OCI-LY7 (cell line): ENCODE data around the gene SH3PXD2A. TPM values are rescaled to one million over a fixed set of nuclear protein-coding genes. Genes with fewer than 3 reads are reported as not detected.

Experiments used
- BruUV-seq: library from RNA; stranded (reverse); fragments of 400-500 nt; replicated peaks from 2 replicates; lab custom pipeline; 2021; lab: Mats Ljungman, UMichigan
- CTCF ChIA-PET: fragments of 300-600 bp; sonication (Branson Sonifier 250); formaldehyde crosslinking; loops from one replicate; lab custom pipeline; 2022; ENCODE audit warnings: antibody characterized with exemption; ENCODE audit not compliant: unreplicated experiment; lab: Charles Lee
- POLR2A ChIA-PET: fragments of 300-600 bp; sonication (Branson Sonifier 250); formaldehyde crosslinking; loops from one replicate; lab custom pipeline; 2022; ENCODE audit warnings: antibody characterized with exemption; lab: Charles Lee
- DNase-seq: peaks from one replicate; pipeline ENCODE4 v3.0.0-alpha.2; 2015; ENCODE audit warnings: low spot score
- H2AFZ ChIP-seq: fragments of 200-600 bp; sonication (generic), shearing (Covaris generic); 2 replicates; pipeline ENCODE4 v1.6.1; 2014; ENCODE audit warnings: mild to moderate bottlenecking, antibody characterized with exemption, low read length, moderate library complexity
- H3K27ac ChIP-seq: fragments of 200-600 bp; sonication (generic); 2 replicates; pipeline ENCODE4 v1.5.1; 2014; ENCODE audit warnings: mixed run types, low read depth, mild to moderate bottlenecking, moderate library complexity, low read length, inconsistent platforms; ENCODE audit not compliant: poor library complexity, severe bottlenecking
- H3K36me3 ChIP-seq: fragments of 200-600 bp; sonication (generic); 2 replicates; pipeline ENCODE4 v1.6.1; 2014; ENCODE audit warnings: mild to moderate bottlenecking, antibody characterized with exemption, low read length, moderate library complexity, mixed read lengths; ENCODE audit not compliant: insufficient read depth
- H3K4me1 ChIP-seq: fragments of 200-600 bp; sonication (generic); 2 replicates; pipeline ENCODE4 v1.5.1; 2014; ENCODE audit warnings: mild to moderate bottlenecking, low read length; ENCODE audit not compliant: insufficient read depth, poor library complexity, severe bottlenecking
- H3K4me2 ChIP-seq: fragments of 200-600 bp; sonication (generic); 2 replicates; pipeline ENCODE4 v1.6.1; 2014; ENCODE audit warnings: mild to moderate bottlenecking, low read length
- H3K4me3 ChIP-seq: fragments of 200-600 bp; sonication (generic); 2 replicates; pipeline ENCODE4 v1.5.1; 2014; ENCODE audit warnings: mild to moderate bottlenecking, low read depth, low read length; ENCODE audit not compliant: poor library complexity, severe bottlenecking
- H3K79me2 ChIP-seq: fragments of 200-600 bp; sonication (generic); 2 replicates; pipeline ENCODE4 v1.6.1; 2016; ENCODE audit warnings: low read depth, mild to moderate bottlenecking, low read length, moderate library complexity, mixed read lengths; ENCODE audit not compliant: insufficient read depth
- H3K9me2 ChIP-seq: fragments of 200-600 bp; sonication (generic); 2 replicates; pipeline ENCODE4 v1.6.1; 2016; ENCODE audit warnings: mild to moderate bottlenecking, low read length, mixed read lengths; ENCODE audit not compliant: insufficient read depth
- H3K9me3 ChIP-seq: fragments of 200-600 bp; sonication (generic); 2 replicates; pipeline ENCODE4 v1.6.1; 2014; ENCODE audit warnings: mild to moderate bottlenecking, mixed run types, low read length, mixed read lengths
- H4K20me1 ChIP-seq: fragments of 200-600 bp; sonication (generic); 2 replicates; pipeline ENCODE4 v1.6.1; 2014; ENCODE audit warnings: mild to moderate bottlenecking, antibody characterized with exemption, low read length, moderate library complexity, mixed read lengths; ENCODE audit not compliant: insufficient read depth
- EZH2phosphoT487 ChIP-seq: fragments of 200-600 bp; sonication (generic); IDR thresholded peaks from 2 replicates; pipeline ENCODE4 v1.6.1; 2018; ENCODE audit warnings: low read depth, borderline replicate concordance, mild to moderate bottlenecking, mixed run types, antibody characterized with exemption, low read length, moderate library complexity, mixed read lengths
- intact Hi-C: fragments of 100-400 bp; cut with micrococcal nuclease; formaldehyde crosslinking; loops from one replicate; pipeline ENCODE4 v1.10.0; 2022; ENCODE audit not compliant: unreplicated experiment
- total RNA-seq, 2 experiments: library from RNA; depleted of rRNA in 1 of 2; stranded (reverse); fragments of >200 nt in 1 of 2; shearing (Covaris generic) in 1 of 2; gene quantifications; 2 replicates each; pipeline ENCODE4 v1.2.3, GENCODE V29; 2014 to 2022
- TF ChIP-seq, protein P1 (sequence below): fragments of 200-600 bp; sonication (generic); conservative IDR thresholded peaks from 2 replicates; pipeline ENCODE4 v1.5.1; 2014; ENCODE audit warnings: mild to moderate bottlenecking, antibody characterized with exemption, low read length, moderate library complexity, mixed read lengths

SH3PXD2A gene
- total RNA-seq, 2 experiments from 2014 or later = 0.85 to 5.9 TPM

DNA sequence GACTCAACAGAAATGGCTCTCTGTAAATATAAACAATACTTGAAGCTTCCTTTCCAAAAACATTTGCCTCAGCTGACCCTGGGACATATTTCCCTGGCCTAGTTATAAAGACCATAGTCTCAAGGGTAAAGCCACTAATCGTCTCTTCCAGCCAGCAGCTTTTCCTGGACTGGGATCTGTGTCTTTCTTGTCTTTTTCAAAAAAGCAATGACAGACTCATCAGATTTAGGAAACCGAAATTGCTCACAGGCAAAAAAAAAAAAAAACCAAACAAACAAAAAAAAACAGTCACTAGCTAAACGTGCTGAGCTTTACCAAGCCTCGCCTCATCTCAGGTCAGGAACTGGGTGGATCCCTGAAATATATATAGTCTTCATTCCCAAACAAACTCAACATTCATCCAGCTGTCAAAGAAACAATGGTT is 39.1 kb upstream of the SH3PXD2A start:
- Histone ChIP-seq H3K9me2 (no peaks in the 10 kb centered on the region), H3K9me3 (no peaks in the 10 kb centered on the region), H2AFZ (no peak overlapping the region), H3K79me2 (no peaks in the 10 kb centered on the region), H3K4me1 (no peaks in the 10 kb centered on the region), H3K4me3 (no peak overlapping the region), H3K27ac (no peak overlapping the region), H4K20me1 (no peaks in the 10 kb centered on the region), H3K36me3 (peaks cover 18% of the 10 kb centered on the region; the same call in 1 of the 2 replicates), H3K4me2 (no peak overlapping the region)
- DNase-seq = no peak
- no TSS peak for BruUV-seq
- intact Hi-C loops = no loop called here
- ChIA-PET CTCF (no interaction called here), POLR2A (interaction anchor here (0.6 to 1.2 kb wide), 7 partner anchors 15 to 538 kb away, joined by 3 to 5 read pairs (median 3); partner anchors contain the start of gene SFR1)
- no peak for TF ChIP-seq EZH2phosphoT487

GRCh38 chr10:103893817-103894216 is 38.4 kb upstream of the SH3PXD2A start:
- intact Hi-C loops = no loop called here
- no peak for TF ChIP-seq EZH2phosphoT487
- TF ChIP-seq, protein P1, sequence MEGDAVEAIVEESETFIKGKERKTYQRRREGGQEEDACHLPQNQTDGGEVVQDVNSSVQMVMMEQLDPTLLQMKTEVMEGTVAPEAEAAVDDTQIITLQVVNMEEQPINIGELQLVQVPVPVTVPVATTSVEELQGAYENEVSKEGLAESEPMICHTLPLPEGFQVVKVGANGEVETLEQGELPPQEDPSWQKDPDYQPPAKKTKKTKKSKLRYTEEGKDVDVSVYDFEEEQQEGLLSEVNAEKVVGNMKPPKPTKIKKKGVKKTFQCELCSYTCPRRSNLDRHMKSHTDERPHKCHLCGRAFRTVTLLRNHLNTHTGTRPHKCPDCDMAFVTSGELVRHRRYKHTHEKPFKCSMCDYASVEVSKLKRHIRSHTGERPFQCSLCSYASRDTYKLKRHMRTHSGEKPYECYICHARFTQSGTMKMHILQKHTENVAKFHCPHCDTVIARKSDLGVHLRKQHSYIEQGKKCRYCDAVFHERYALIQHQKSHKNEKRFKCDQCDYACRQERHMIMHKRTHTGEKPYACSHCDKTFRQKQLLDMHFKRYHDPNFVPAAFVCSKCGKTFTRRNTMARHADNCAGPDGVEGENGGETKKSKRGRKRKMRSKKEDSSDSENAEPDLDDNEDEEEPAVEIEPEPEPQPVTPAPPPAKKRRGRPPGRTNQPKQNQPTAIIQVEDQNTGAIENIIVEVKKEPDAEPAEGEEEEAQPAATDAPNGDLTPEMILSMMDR = no peak
- H3K79me2 ChIP-seq = no peaks in the 10 kb centered on the region
- ChIA-PET POLR2A (interaction anchor here (0.6 to 1.2 kb wide), 3 partner anchors 229 to 538 kb away, joined by 3 to 5 read pairs (median 3); partner anchors contain the start of gene SFR1), CTCF (no interaction called here)
- no peak overlapping the region for H3K27ac ChIP-seq
- H3K4me2 ChIP-seq = no peak overlapping the region
- H3K36me3 ChIP-seq = peaks cover 16% of the 10 kb centered on the region; the same call in 1 of the 2 replicates
- no peaks in the 10 kb centered on the region for H3K9me3 ChIP-seq
- no peak for DNase-seq
- H3K4me3 ChIP-seq = no peak overlapping the region
- H2AFZ ChIP-seq = no peak overlapping the region
- BruUV-seq = no TSS peak
- no peaks in the 10 kb centered on the region for H3K4me1 ChIP-seq
- H3K9me2 ChIP-seq = no peaks in the 10 kb centered on the region
- H4K20me1 ChIP-seq = no peaks in the 10 kb centered on the region

DNA sequence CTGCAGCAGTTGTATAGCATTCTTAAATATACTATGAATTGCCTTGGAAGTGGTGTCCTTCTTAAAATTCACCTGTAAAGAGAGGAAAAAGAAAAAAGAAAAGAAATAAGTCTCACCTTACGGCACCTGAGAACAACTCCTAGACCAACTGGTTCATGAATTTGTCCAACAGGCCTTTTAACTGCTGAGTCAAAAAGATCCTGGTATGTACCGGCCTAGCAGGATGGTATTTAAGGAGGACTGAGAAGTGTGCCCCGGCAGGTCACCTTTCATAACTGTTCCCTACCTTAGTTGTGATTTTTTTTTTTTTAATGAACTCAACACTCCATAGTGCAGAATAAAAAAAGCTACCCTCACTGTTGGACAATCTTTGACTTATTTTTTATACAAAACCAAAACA is 36.8 kb upstream of the SH3PXD2A start:
- DNase-seq = no peak
- TF ChIP-seq EZH2phosphoT487 = no peak
- TF ChIP-seq, protein P1 = no peak
- H3K27ac ChIP-seq = no peak overlapping the region
- no peaks in the 10 kb centered on the region for H4K20me1 ChIP-seq
- CTCF ChIA-PET = no interaction called here
- BruUV-seq = no TSS peak
- H3K9me3 ChIP-seq = no peaks in the 10 kb centered on the region
- POLR2A ChIA-PET = interaction anchor here (0.7 kb wide), 1 partner anchor 17 kb away, joined by 3 read pairs; no protein-coding TSS in a partner anchor
- intact Hi-C loops = no loop called here
- no peaks in the 10 kb centered on the region for H3K79me2 ChIP-seq
- no peak overlapping the region for H3K4me2 ChIP-seq
- H3K9me2 ChIP-seq = no peaks in the 10 kb centered on the region
- no peaks in the 10 kb centered on the region for H3K4me1 ChIP-seq
- peaks cover 18% of the 10 kb centered on the region; the same call in 1 of the 2 replicates for H3K36me3 ChIP-seq
- no peak overlapping the region for H2AFZ ChIP-seq
- H3K4me3 ChIP-seq = no peak overlapping the region
